Stimulated activated CD8-positive, alpha-beta memory T cell treated with anti-CD3 and anti-CD28 coated beads, Interleukin-7, amount 100 ng/mL, for 1 hour (primary cell): ENCODE data around the gene CTAG1A.
"Not testable (repeated sequence)": the region's sequence is repeated elsewhere in the genome, so short reads cannot be mapped to it uniquely, and the experiment has no call there.

ENCODE experiments used
- DNase-seq, 2 donors: peaks; one replicate each; pipeline ENCODE4 v3.0.0-alpha.2; 2020; ENCODE audit warnings: low read depth in 2 of 2

The CTAG1A gene

GRCh38 chrX:154613586-154613985, 28.7 kb downstream of the CTAG1A start:
- DNase-seq, result not testable (repeated sequence)

DNA sequence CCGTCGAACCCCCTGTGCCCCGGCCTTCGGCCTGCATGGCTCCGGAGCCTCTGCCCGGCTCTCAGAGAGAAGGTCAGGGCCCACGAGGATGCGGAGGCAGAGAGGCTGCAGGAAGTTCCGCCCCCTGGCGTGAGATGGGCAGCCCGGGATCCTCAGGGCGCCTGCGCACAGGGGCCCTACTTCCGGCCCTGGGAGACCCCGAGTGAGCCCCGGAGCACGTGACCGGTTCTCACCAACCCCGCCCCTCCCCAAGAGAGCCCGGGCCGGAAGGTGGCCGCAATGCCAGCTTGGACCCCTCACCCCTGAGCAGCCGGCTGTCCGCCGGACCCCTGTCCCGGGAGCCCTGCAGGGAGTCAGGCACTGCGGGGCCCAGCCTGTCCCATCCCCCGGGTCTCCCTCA, 34.2 kb downstream of the CTAG1A start, which contains the start of gene CTAG1B:
CTAG1B (minus strand) TSS at position 101 of the 400 bp plus-strand sequence; CDS start at position 37, 64 bp downstream.
- DNase-seq, result not testable (repeated sequence)

- DNase-seq, result not testable (repeated sequence)
Measured at GRCh38 chrX:154620767-154621414, 36.0 kb downstream of the CTAG1A start.

DNA sequence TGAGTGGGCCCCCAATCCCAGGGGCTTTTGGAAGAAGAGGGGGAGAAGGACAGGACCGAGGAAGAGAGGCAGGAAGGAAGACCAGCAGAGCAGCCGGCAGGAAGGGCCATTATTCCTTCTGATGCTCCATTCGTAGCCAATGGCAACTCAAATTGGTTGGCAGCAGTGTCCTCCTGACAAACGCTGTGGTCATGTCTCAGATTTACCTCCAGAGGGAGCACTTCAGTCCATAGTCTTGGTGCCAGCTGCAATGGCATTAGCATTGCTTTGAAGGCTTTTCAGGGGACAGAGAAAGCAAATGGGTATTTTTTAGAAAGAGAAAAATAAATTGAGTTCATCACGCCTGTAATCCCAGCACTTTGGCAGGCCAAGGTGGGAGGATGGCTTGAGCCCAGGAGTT, 44.0 kb downstream of the CTAG1A start:
- not testable (repeated sequence) for DNase-seq

DNA sequence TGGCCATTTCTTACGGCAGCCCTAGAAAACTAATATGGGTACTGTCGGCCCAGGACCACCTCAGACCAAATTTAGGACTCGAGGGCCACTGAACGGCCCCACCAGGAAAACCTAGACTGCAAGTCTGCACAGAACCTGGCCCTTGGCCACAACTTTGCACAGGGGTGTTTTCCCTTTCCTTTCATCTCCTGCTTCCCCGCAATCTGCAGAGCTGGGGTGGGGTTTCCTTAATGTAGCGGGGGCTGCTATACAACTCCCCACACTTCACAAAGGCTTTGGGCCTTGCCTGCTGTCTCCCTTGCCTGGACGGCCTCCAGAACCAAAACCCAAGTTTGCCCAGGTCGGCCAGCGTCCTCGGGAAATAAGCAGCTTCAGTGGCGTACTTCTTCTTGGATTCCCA, 46.0 kb downstream of the CTAG1A start:
- not testable (repeated sequence) for DNase-seq

DNA sequence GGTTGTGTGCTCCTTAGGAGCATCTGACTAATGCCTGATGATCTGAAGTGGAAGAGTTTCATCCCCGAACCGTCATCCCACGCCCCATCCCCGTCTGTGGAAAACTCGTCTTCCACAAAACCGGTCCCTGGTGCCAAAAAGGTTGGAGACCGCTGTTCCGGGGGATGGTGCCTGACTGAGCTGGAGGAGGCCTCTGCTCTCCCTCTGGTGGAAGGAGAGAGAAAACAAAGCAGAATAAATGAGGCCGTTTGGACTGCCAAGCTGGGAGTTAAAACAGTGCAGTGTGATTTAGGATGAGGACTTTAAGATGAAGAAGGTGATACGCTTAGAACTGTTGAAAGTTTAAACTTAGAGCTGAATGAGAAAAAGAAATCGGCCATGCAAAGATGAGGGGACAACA, 48.7 kb downstream of the CTAG1A start:
- DNase-seq, result not testable (repeated sequence)
